ENCODE data around the gene NFKBIB.

DNA sequence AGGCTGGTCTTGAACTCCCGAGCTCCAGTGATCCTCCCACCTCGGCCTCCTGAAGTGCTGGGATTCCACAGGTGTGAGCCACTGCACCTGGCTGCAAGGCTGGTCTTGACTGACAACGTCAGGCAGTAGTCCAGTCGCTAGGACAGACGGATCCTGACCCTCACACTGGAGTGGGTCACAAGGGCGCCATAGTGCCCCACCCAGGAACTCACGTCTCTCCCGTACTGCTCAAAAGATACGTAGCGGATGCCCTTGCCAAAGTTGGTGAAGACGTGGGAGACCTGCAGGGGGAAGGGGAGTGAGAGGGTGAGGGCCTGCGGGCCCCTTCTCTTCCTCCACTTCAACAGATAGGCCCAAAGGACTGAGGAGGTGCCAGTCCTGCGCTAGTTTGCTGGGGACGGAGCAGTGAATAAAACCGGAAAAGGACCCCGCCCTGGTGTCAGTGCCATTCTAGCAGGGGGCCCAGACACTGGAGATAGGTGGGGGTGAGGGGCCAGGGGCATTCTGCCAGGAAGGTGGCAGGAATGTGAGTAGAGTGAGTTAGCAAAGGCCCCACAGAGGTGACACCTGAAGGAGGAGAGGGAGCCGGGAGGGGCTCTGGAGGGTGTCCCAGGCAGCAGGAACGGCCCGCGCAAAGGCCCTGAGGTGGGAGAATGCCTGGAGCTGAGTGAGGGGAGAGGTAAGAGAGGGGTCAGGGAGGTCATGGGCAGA is 42.9 kb downstream of the NFKBIB start:
- TF ChIP-seq POLR2AphosphoS5 (IDR thresholded peaks at IDR 0.05; ENCODE audit: insufficient read depth, low read depth, low read length) (no peak), POLR2A (IDR thresholded peaks at IDR 0.05; ENCODE audit: low read depth, low read length) (no peak), EZH2 (IDR thresholded peaks at IDR 0.05; ENCODE audit: borderline replicate concordance, low read depth, low read length, severe bottlenecking) (no peak)
- TF ChIP-seq, protein P1, sequence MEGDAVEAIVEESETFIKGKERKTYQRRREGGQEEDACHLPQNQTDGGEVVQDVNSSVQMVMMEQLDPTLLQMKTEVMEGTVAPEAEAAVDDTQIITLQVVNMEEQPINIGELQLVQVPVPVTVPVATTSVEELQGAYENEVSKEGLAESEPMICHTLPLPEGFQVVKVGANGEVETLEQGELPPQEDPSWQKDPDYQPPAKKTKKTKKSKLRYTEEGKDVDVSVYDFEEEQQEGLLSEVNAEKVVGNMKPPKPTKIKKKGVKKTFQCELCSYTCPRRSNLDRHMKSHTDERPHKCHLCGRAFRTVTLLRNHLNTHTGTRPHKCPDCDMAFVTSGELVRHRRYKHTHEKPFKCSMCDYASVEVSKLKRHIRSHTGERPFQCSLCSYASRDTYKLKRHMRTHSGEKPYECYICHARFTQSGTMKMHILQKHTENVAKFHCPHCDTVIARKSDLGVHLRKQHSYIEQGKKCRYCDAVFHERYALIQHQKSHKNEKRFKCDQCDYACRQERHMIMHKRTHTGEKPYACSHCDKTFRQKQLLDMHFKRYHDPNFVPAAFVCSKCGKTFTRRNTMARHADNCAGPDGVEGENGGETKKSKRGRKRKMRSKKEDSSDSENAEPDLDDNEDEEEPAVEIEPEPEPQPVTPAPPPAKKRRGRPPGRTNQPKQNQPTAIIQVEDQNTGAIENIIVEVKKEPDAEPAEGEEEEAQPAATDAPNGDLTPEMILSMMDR (IDR thresholded peaks at IDR 0.05; ENCODE audit: extremely low read depth in 1 of 2, insufficient read depth in 1 of 2, low read depth in 1 of 2, low read length in 2 of 2), result no peak
- TF ChIP-seq, protein P2, sequence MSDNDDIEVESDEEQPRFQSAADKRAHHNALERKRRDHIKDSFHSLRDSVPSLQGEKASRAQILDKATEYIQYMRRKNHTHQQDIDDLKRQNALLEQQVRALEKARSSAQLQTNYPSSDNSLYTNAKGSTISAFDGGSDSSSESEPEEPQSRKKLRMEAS (IDR thresholded peaks at IDR 0.05; ENCODE audit: insufficient read depth, insufficient read length), result no peak

Measured in endothelial cell of umbilical vein (primary cell).